HEK293 (cell line): ENCODE measurements around the gene DMAC2L.

Experiments used
- KLF16 ChIP-seq: fragments of 450-650 bp; formaldehyde crosslinking; IDR thresholded peaks from 2 replicates; pipeline ENCODE4 v1.5.1; 2017; ENCODE audit warnings: missing biosample characterization, missing genetic modification characterization
- KLF9 ChIP-seq: fragments of 450-650 bp; formaldehyde crosslinking; IDR thresholded peaks from 2 replicates; pipeline ENCODE4 v1.5.1; 2016; ENCODE audit warnings: missing biosample characterization, missing genetic modification characterization, low read depth
- MYNN ChIP-seq: fragments of 450-650 bp; formaldehyde crosslinking; IDR thresholded peaks from 2 replicates; pipeline ENCODE4 v1.5.1; 2016; ENCODE audit warnings: missing biosample characterization, missing genetic modification characterization, borderline replicate concordance
- RBAK ChIP-seq: fragments of 450-650 bp; formaldehyde crosslinking; IDR thresholded peaks from 2 replicates; pipeline ENCODE4 v1.5.1; 2016; ENCODE audit warnings: missing biosample characterization, missing genetic modification characterization
- SP3 ChIP-seq: fragments of 450-650 bp; formaldehyde crosslinking; IDR thresholded peaks from 2 replicates; pipeline ENCODE4 v1.5.1; 2016; ENCODE audit warnings: missing biosample characterization, missing genetic modification characterization
- ZBTB6 ChIP-seq: fragments of 450-650 bp; formaldehyde crosslinking; IDR thresholded peaks from 2 replicates; pipeline ENCODE4 v1.5.1; 2017; ENCODE audit warnings: missing biosample characterization, missing genetic modification characterization
- ZFP69B ChIP-seq: fragments of 450-650 bp; formaldehyde crosslinking; IDR thresholded peaks from 2 replicates; pipeline ENCODE4 v1.5.1; 2016; ENCODE audit warnings: missing biosample characterization, missing genetic modification characterization
- ZNF114 ChIP-seq: fragments of 450-650 bp; formaldehyde crosslinking; IDR thresholded peaks from 2 replicates; pipeline ENCODE4 v1.5.0; 2017; ENCODE audit warnings: missing biosample characterization, missing genetic modification characterization
- ZNF140 ChIP-seq: fragments of 450-650 bp; formaldehyde crosslinking; IDR thresholded peaks from 2 replicates; pipeline ENCODE4 v1.5.1; 2016; ENCODE audit warnings: missing biosample characterization, missing genetic modification characterization
- ZNF174 ChIP-seq: fragments of 450-650 bp; formaldehyde crosslinking; IDR thresholded peaks from 2 replicates; pipeline ENCODE4 v1.5.0; 2017; ENCODE audit warnings: missing biosample characterization, mild to moderate bottlenecking, missing genetic modification characterization
- ZNF18 ChIP-seq: fragments of 450-650 bp; formaldehyde crosslinking; IDR thresholded peaks from 2 replicates; pipeline ENCODE4 v1.5.1; 2016; ENCODE audit warnings: missing biosample characterization, missing genetic modification characterization
- ZNF239 ChIP-seq: fragments of 450-650 bp; formaldehyde crosslinking; IDR thresholded peaks from 2 replicates; pipeline ENCODE4 v1.5.1; 2016; ENCODE audit warnings: missing biosample characterization, missing genetic modification characterization
- ZNF280D ChIP-seq: fragments of 450-650 bp; formaldehyde crosslinking; IDR thresholded peaks from 2 replicates; pipeline ENCODE4 v1.5.1; 2016; ENCODE audit warnings: missing biosample characterization, missing genetic modification characterization
- ZNF292 ChIP-seq: fragments of 450-650 bp; formaldehyde crosslinking; IDR thresholded peaks from 2 replicates; pipeline ENCODE4 v1.5.1; 2016; ENCODE audit warnings: low read depth, missing biosample characterization, missing genetic modification characterization, borderline replicate concordance
- ZNF341 ChIP-seq: fragments of 450-650 bp; formaldehyde crosslinking; IDR thresholded peaks from 2 replicates; pipeline ENCODE4; 2016; ENCODE audit warnings: low read depth, missing biosample characterization, missing genetic modification characterization
- ZNF362 ChIP-seq: fragments of 450-650 bp; formaldehyde crosslinking; IDR thresholded peaks from 2 replicates; pipeline ENCODE4 v1.5.1; 2016; ENCODE audit warnings: missing biosample characterization, missing genetic modification characterization
- ZNF404 ChIP-seq: fragments of 450-650 bp; formaldehyde crosslinking; IDR thresholded peaks from 2 replicates; pipeline ENCODE4 v1.5.1; 2017; ENCODE audit warnings: missing biosample characterization, missing genetic modification characterization
- ZNF416 ChIP-seq: fragments of 450-650 bp; formaldehyde crosslinking; IDR thresholded peaks from 2 replicates; pipeline ENCODE4 v1.5.1; 2016; ENCODE audit warnings: missing biosample characterization, missing genetic modification characterization
- ZNF426 ChIP-seq: fragments of 450-650 bp; formaldehyde crosslinking; IDR thresholded peaks from 2 replicates; pipeline ENCODE4 v1.5.1; 2017; ENCODE audit warnings: missing biosample characterization, missing genetic modification characterization, mild to moderate bottlenecking, inconsistent platforms, moderate library complexity
- ZNF558 ChIP-seq: fragments of 450-650 bp; formaldehyde crosslinking; IDR thresholded peaks from 2 replicates; pipeline ENCODE4 v1.5.1; 2016; ENCODE audit warnings: missing biosample characterization, missing genetic modification characterization
- ZNF585B ChIP-seq: fragments of 450-650 bp; formaldehyde crosslinking; IDR thresholded peaks from 2 replicates; pipeline ENCODE4 v1.5.1; 2016; ENCODE audit warnings: missing biosample characterization, missing genetic modification characterization
- ZNF626 ChIP-seq: fragments of 450-650 bp; sonication (Bioruptor Pico); formaldehyde crosslinking; IDR thresholded peaks from 2 replicates; pipeline ENCODE4 v1.5.1; 2018; ENCODE audit warnings: missing biosample characterization, missing genetic modification characterization, inconsistent platforms
- ZNF629 ChIP-seq: fragments of 450-650 bp; formaldehyde crosslinking; IDR thresholded peaks from 2 replicates; pipeline ENCODE4 v1.5.1; 2017; ENCODE audit warnings: missing biosample characterization, missing genetic modification characterization
- ZNF670 ChIP-seq: fragments of 450-650 bp; formaldehyde crosslinking; IDR thresholded peaks from 2 replicates; pipeline ENCODE4 v1.5.1; 2016; ENCODE audit warnings: missing biosample characterization, missing genetic modification characterization, low read depth
- ZNF677 ChIP-seq: fragments of 450-650 bp; IDR thresholded peaks from 2 replicates; pipeline ENCODE4 v1.5.0; 2018; ENCODE audit warnings: missing biosample characterization, mild to moderate bottlenecking, missing genetic modification characterization, moderate library complexity
- ZNF704 ChIP-seq: fragments of 450-650 bp; formaldehyde crosslinking; IDR thresholded peaks from 2 replicates; pipeline ENCODE4 v1.5.1; 2016; ENCODE audit warnings: missing biosample characterization, missing genetic modification characterization
- ZNF76 ChIP-seq: fragments of 450-650 bp; formaldehyde crosslinking; IDR thresholded peaks from 2 replicates; pipeline ENCODE4; 2016; ENCODE audit warnings: low read depth, missing biosample characterization, missing genetic modification characterization, borderline replicate concordance
- ZNF768 ChIP-seq: fragments of 450-650 bp; formaldehyde crosslinking; IDR thresholded peaks from 2 replicates; pipeline ENCODE4 v1.5.1; 2018; ENCODE audit warnings: missing biosample characterization, mild to moderate bottlenecking, missing genetic modification characterization
- ZSCAN16 ChIP-seq: fragments of 450-650 bp; formaldehyde crosslinking; IDR thresholded peaks from 2 replicates; pipeline ENCODE4 v1.5.1; 2016; ENCODE audit warnings: missing biosample characterization, missing genetic modification characterization
- ZSCAN18 ChIP-seq: fragments of 450-650 bp; formaldehyde crosslinking; IDR thresholded peaks from 2 replicates; pipeline ENCODE4 v1.5.1; 2016; ENCODE audit warnings: missing biosample characterization, missing genetic modification characterization
- ZSCAN30 ChIP-seq: fragments of 450-650 bp; IDR thresholded peaks from 2 replicates; pipeline ENCODE4 v1.5.1; 2018; ENCODE audit warnings: missing biosample characterization, mild to moderate bottlenecking, missing genetic modification characterization, moderate library complexity

Gene DMAC2L

GRCh38 chr14:50311972-50312733 is at the start of gene DMAC2L, which contains the start of gene L2HGDH (continued):
- no peak for TF ChIP-seq MYNN (tag by site-specific recombination)
- TF ChIP-seq KLF16: peak; percentile 35
- no peak for TF ChIP-seq ZNF416
- 0 out of 2 replicates have a peak, but pooled peaks have one; percentile 23 for TF ChIP-seq ZNF76 (tag by site-specific recombination)
- TF ChIP-seq ZNF114: no peak
- no peak for TF ChIP-seq ZNF404 (tag by site-specific recombination)
- peak; percentile 74 for TF ChIP-seq SP3 (tag by site-specific recombination)
- no peak for TF ChIP-seq ZNF292 (tag by site-specific recombination)
- TF ChIP-seq ZSCAN18 (tag by site-specific recombination): no peak
- TF ChIP-seq ZNF239 (tag by site-specific recombination): no peak
- TF ChIP-seq ZNF174 (tag by site-specific recombination): no peak
- no peak for TF ChIP-seq RBAK (tag by site-specific recombination)
- TF ChIP-seq ZNF585B: no peak
- TF ChIP-seq ZNF341 (tag by site-specific recombination): no peak; the same call in 1 of the 2 replicates
- TF ChIP-seq KLF9 (tag by site-specific recombination): peak; percentile 83
- TF ChIP-seq ZSCAN16 (tag by site-specific recombination): no peak
- TF ChIP-seq ZNF140 (tag by site-specific recombination): no peak
- no peak for TF ChIP-seq ZNF362
- no peak for TF ChIP-seq ZNF558 (tag by site-specific recombination)
- no peak for TF ChIP-seq ZNF626 (tag by site-specific recombination)
- no peak for TF ChIP-seq ZNF426 (tag by site-specific recombination)
- TF ChIP-seq ZFP69B (tag by site-specific recombination): peak; percentile 55
- TF ChIP-seq ZNF629 (tag by site-specific recombination): no peak; the same call in 1 of the 2 replicates
- TF ChIP-seq ZNF18 (tag by site-specific recombination): no peak
- TF ChIP-seq ZNF280D (tag by site-specific recombination): no peak
- TF ChIP-seq ZBTB6 (tag by site-specific recombination): 0 out of 2 replicates have a peak, but pooled peaks have one; percentile 44
- peak; percentile 97 for TF ChIP-seq ZSCAN30 (tag by site-specific recombination)
- no peak for TF ChIP-seq ZNF670 (tag by site-specific recombination)
- no peak for TF ChIP-seq ZNF768 (tag by site-specific recombination)
- no peak for TF ChIP-seq ZNF704 (tag by site-specific recombination)
- no peak for TF ChIP-seq ZNF677 (tag by site-specific recombination)
